HepG2 (cell line): ENCODE measurements around the gene NDUFAF3. TPM values are rescaled to one million over a fixed set of nuclear protein-coding genes. Genes with fewer than 3 reads are reported as not detected.

Experiments used
- ATM ChIP-seq: fragments of 450-650 bp; IDR thresholded peaks from 2 replicates; pipeline ENCODE4 v1.7.1; 2017; ENCODE audit warnings: mild to moderate bottlenecking, borderline replicate concordance
- KLF9 ChIP-seq: IDR thresholded peaks from 2 replicates; pipeline ENCODE4 v1.6.1; 2016; ENCODE audit warnings: low read depth
- MAZ ChIP-seq, 2 experiments: sonication (generic) in 1 of 2; formaldehyde crosslinking in 1 of 2; IDR thresholded peaks; 2 replicates each; pipeline versions ENCODE4 v1.5.0 to v1.6.1; 2012 to 2020; ENCODE audit warnings: low read depth in 2 of 2, mild to moderate bottlenecking in 2 of 2, borderline replicate concordance in 1 of 2, improper control_type of control experiment in 1 of 2, low read length in 1 of 2, missing genetic modification reagents in 1 of 2, moderate library complexity in 1 of 2
- MBD4 ChIP-seq: IDR thresholded peaks from 2 replicates; pipeline ENCODE4 v1.6.1; 2012; ENCODE audit warnings: low read length, inconsistent platforms, borderline replicate concordance
- MYC ChIP-seq: sonication (generic); formaldehyde crosslinking; IDR thresholded peaks from 2 replicates; pipeline ENCODE4 v1.9.0; 2021; ENCODE audit warnings: missing genetic modification reagents, borderline replicate concordance
- NR2C2 ChIP-seq: sonication (generic); formaldehyde crosslinking; IDR thresholded peaks from 2 replicates; pipeline ENCODE4 v1.4.0; 2020; ENCODE audit warnings: missing genetic modification reagents, mild to moderate bottlenecking, moderate library complexity, borderline replicate concordance
- NR2F2 ChIP-seq: IDR thresholded peaks from 2 replicates; pipeline ENCODE4 v1.6.1; 2012; ENCODE audit warnings: low read depth, inconsistent platforms, borderline replicate concordance
- SOX13 ChIP-seq, 3 experiments: fragments of 450-650 bp in 1 of 3; sonication (generic) in 1 of 3; formaldehyde crosslinking in 1 of 3; IDR thresholded peaks in 2 of 3; conservative IDR thresholded peaks in 1 of 3; 2 replicates each; pipeline versions ENCODE4 v1.5.0 to v1.6.1; 2016 to 2020; ENCODE audit warnings: antibody characterized with exemption in 1 of 3, mild to moderate bottlenecking in 1 of 3, missing compliant biosample characterization in 1 of 3, missing genetic modification reagents in 1 of 3, moderate library complexity in 1 of 3
- U2AF1 ChIP-seq: fragments of 200-400 bp; formaldehyde crosslinking; optimal IDR thresholded peaks from 2 replicates; pipeline ENCODE3; 2017; ENCODE audit warnings: mild to moderate bottlenecking, low read depth, low read length
- ZNF557 ChIP-seq: sonication (generic); formaldehyde crosslinking; IDR thresholded peaks from 2 replicates; pipeline ENCODE4 v1.4.0; 2020; ENCODE audit warnings: missing genetic modification reagents
- ZNF775 ChIP-seq: sonication (generic); formaldehyde crosslinking; IDR thresholded peaks from 2 replicates; pipeline ENCODE4 v1.4.0; 2020; ENCODE audit warnings: missing genetic modification reagents, mild to moderate bottlenecking, moderate library complexity, borderline replicate concordance
- ZNF784 ChIP-seq: sonication (generic); formaldehyde crosslinking; IDR thresholded peaks from 2 replicates; pipeline ENCODE4 v1.5.1; 2020; ENCODE audit warnings: missing genetic modification reagents, mild to moderate bottlenecking, borderline replicate concordance
- polyA plus RNA-seq, 8 experiments: library from polyadenylated mRNA; depleted of rRNA in 3 of 8; stranded (reverse) in 7 of 8; unstranded in 1 of 8; fragments of >200 nt; fragmentation: Illumina TruSeq in 4 of 8; extraction: Trizol in 4 of 8; gene quantifications; 2 replicates each; pipeline versions ENCODE4 v1.2.1 to v1.2.3, GENCODE V29; 2011 to 2016; ENCODE audit warnings: low read depth in 4 of 8, missing spikeins in 1 of 8, mixed read lengths in 1 of 8; ENCODE audit not compliant: insufficient read depth in 1 of 8
- total RNA-seq, 5 experiments: library from RNA; depleted of rRNA; stranded (reverse); fragments of >200 nt; fragmentation: Illumina TruSeq; extraction: Trizol; gene quantifications; 2 replicates each; pipeline ENCODE4 v1.2.3, GENCODE V29; 2016; ENCODE audit warnings: low read depth in 1 of 5
- TF ChIP-seq, protein P1 (sequence below): sonication (generic); formaldehyde crosslinking; IDR thresholded peaks from 2 replicates; pipeline ENCODE4 v1.8.0; 2022; ENCODE audit warnings: mild to moderate bottlenecking, missing genetic modification reagents, borderline replicate concordance
- TF ChIP-seq, protein P2 (sequence below): sonication (generic); formaldehyde crosslinking; IDR thresholded peaks from 2 replicates; pipeline ENCODE4 v1.5.0; 2020; ENCODE audit warnings: missing genetic modification reagents, mild to moderate bottlenecking, borderline replicate concordance
- TF ChIP-seq, protein P3 (sequence below): sonication (generic); formaldehyde crosslinking; IDR thresholded peaks from 2 replicates; pipeline ENCODE4 v1.4.0; 2020; ENCODE audit warnings: missing genetic modification reagents
- TF ChIP-seq, protein P4 (sequence below): sonication (generic); formaldehyde crosslinking; IDR thresholded peaks from 2 replicates; pipeline ENCODE4 v1.4.0; 2020; ENCODE audit warnings: missing genetic modification reagents
- TF ChIP-seq, protein P5 (sequence below): sonication (generic); formaldehyde crosslinking; IDR thresholded peaks from 2 replicates; pipeline ENCODE4 v1.5.0; 2020; ENCODE audit warnings: missing genetic modification reagents, mild to moderate bottlenecking, borderline replicate concordance

The NDUFAF3 gene
- total and polyA plus RNA-seq, 2 of the 13 experiments (the other 11 are each of a cell fraction or from before 2014, with no cell fraction given): 39.0 to 50.0 TPM

DNA sequence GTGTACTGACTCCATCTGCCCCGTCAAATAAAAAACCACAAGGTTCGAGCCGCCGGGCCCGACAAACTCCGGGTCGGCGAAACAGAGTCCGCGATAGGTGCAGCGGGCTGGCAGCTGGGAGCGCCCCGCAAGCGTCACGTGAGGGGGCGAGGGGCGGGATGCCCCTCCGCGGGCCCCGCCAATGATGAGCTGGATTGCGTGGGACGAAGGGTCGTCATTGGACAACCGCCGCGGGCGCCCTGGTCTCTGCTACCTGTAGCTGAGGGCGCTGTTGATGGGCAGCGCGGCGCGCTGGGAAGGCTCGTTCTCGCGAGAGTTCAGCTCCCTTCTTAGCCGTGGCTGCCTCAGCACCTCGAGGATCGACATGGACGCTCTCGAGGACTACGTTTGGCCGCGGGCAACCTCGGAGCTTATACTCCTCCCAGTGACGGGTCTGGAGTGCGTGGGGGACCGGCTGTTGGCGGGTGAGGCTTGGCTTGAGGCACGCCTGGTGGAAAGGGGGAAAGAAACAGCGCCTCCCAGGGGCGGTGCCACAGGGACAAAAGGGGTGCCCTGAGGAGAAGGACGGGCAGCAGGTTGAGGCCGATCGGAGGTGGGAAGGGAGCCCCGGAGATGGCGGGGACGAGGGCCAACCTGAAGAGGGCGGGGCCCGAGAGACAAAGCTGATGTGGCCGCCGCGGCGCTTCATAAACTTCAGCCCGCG is 14.7 kb upstream of the NDUFAF3 start, which contains the start of gene WDR6 (continued):
- no peak; the same call in 1 of the 2 replicates for TF ChIP-seq KLF9 (CRISPR knock-in tag)
- TF ChIP-seq, protein P1, sequence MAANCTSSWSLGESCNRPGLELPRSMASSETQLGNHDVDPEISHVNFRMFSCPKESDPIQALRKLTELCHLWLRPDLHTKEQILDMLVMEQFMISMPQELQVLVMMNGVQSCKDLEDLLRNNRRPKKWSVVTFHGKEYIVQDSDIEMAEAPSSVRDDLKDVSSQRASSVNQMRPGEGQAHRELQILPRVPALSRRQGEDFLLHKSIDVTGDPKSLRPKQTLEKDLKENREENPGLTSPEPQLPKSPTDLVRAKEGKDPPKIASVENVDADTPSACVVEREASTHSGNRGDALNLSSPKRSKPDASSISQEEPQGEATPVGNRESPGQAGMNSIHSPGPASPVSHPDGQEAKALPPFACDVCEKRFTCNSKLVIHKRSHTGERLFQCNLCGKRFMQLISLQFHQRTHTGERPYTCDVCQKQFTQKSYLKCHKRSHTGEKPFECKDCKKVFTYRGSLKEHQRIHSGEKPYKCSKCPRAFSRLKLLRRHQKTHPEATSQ (CRISPR knock-in tag): 0 out of 2 replicates have a peak, but pooled peaks have one; percentile 45
- TF ChIP-seq, protein P2, sequence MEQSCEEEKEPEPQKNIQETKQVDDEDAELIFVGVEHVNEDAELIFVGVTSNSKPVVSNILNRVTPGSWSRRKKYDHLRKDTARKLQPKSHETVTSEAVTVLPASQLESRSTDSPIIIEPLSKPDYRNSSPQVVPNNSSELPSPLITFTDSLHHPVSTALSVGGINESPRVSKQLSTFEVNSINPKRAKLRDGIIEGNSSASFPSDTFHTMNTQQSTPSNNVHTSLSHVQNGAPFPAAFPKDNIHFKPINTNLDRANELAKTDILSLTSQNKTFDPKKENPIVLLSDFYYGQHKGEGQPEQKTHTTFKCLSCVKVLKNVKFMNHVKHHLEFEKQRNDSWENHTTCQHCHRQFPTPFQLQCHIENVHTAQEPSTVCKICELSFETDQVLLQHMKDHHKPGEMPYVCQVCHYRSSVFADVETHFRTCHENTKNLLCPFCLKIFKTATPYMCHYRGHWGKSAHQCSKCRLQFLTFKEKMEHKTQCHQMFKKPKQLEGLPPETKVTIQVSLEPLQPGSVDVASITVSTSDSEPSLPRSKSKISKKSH (CRISPR knock-in tag): peak; percentile 86
- TF ChIP-seq ZNF784 (CRISPR knock-in tag): no peak; the same call in 1 of the 2 replicates
- no peak for TF ChIP-seq MBD4
- TF ChIP-seq ZNF775 (CRISPR knock-in tag): no peak
- TF ChIP-seq, protein P3, sequence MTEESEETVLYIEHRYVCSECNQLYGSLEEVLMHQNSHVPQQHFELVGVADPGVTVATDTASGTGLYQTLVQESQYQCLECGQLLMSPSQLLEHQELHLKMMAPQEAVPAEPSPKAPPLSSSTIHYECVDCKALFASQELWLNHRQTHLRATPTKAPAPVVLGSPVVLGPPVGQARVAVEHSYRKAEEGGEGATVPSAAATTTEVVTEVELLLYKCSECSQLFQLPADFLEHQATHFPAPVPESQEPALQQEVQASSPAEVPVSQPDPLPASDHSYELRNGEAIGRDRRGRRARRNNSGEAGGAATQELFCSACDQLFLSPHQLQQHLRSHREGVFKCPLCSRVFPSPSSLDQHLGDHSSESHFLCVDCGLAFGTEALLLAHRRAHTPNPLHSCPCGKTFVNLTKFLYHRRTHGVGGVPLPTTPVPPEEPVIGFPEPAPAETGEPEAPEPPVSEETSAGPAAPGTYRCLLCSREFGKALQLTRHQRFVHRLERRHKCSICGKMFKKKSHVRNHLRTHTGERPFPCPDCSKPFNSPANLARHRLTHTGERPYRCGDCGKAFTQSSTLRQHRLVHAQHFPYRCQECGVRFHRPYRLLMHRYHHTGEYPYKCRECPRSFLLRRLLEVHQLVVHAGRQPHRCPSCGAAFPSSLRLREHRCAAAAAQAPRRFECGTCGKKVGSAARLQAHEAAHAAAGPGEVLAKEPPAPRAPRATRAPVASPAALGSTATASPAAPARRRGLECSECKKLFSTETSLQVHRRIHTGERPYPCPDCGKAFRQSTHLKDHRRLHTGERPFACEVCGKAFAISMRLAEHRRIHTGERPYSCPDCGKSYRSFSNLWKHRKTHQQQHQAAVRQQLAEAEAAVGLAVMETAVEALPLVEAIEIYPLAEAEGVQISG (CRISPR knock-in tag): peak; percentile 59
- TF ChIP-seq ZNF557 (CRISPR knock-in tag): no peak
- TF ChIP-seq, protein P4, sequence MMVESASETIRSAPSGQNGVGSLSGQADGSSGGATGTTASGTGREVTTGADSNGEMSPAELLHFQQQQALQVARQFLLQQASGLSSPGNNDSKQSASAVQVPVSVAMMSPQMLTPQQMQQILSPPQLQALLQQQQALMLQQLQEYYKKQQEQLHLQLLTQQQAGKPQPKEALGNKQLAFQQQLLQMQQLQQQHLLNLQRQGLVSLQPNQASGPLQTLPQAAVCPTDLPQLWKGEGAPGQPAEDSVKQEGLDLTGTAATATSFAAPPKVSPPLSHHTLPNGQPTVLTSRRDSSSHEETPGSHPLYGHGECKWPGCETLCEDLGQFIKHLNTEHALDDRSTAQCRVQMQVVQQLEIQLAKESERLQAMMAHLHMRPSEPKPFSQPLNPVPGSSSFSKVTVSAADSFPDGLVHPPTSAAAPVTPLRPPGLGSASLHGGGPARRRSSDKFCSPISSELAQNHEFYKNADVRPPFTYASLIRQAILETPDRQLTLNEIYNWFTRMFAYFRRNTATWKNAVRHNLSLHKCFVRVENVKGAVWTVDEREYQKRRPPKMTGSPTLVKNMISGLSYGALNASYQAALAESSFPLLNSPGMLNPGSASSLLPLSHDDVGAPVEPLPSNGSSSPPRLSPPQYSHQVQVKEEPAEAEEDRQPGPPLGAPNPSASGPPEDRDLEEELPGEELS (CRISPR knock-in tag): 0 out of 2 replicates have a peak, but pooled peaks have one; percentile 45
- TF ChIP-seq SOX13 (IDR thresholded peaks at IDR 0.05): 0 out of 2 replicates have a peak, but pooled peaks have one; percentile 3
- no peak for TF ChIP-seq SOX13 (CRISPR knock-in tag; conservative IDR thresholded peaks at IDR 0.05 in 1 of 2, IDR thresholded peaks at IDR 0.05 in 1 of 2)
- peak; percentile 85 for TF ChIP-seq U2AF1
- peak; percentile 64; the same call in 1 of the 2 replicates for TF ChIP-seq NR2C2 (CRISPR knock-in tag)
- peak; percentile 66; the same call in 1 of the 2 replicates for TF ChIP-seq MAZ (IDR thresholded peaks at IDR 0.05; ENCODE audit: borderline replicate concordance, low read depth, low read length)
- TF ChIP-seq MAZ (CRISPR knock-in tag; IDR thresholded peaks at IDR 0.05; ENCODE audit: low read depth): peak; percentile 66
- TF ChIP-seq, protein P5, sequence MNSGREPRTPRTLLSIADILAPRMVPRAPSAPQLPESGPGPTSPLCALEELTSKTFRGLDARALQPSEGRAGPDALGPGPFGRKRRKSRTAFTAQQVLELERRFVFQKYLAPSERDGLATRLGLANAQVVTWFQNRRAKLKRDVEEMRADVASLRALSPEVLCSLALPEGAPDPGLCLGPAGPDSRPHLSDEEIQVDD: no peak
- peak; percentile 28; the same call in 1 of the 2 replicates for TF ChIP-seq NR2F2
- no peak for TF ChIP-seq ATM
- peak; percentile 80; the same call in 1 of the 2 replicates for TF ChIP-seq MYC (CRISPR knock-in tag)
